GM19035 (cell line): Measurements from ENCODE around the gene GDF7.

Source experiments
- ATAC-seq: cut with Tn5 transposase; IDR thresholded peaks from one replicate; pipeline ENCODE4 v1.9.1; 2021; ENCODE audit not compliant: unreplicated experiment

GDF7 gene

DNA sequence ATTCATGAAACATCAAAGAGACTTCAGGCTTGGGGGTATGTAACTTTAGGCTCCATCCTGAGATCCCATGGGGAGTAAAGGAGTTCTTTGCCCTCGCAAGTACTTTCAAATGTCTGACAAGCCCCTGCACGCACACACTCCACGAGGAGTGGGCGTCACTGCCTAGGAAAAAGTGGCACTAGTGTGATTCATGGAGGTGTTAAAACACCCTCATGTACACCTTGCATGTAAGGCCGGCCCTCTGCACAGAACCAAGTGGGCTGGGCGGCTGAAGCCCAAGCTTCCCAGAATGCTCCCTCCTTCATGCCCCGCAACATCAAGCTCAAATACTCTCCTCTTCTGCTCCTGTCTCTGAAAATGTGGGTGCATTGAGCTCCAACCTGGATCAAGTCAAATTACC, 23.9 kb upstream of the GDF7 start:
- ATAC-seq = no peak

DNA sequence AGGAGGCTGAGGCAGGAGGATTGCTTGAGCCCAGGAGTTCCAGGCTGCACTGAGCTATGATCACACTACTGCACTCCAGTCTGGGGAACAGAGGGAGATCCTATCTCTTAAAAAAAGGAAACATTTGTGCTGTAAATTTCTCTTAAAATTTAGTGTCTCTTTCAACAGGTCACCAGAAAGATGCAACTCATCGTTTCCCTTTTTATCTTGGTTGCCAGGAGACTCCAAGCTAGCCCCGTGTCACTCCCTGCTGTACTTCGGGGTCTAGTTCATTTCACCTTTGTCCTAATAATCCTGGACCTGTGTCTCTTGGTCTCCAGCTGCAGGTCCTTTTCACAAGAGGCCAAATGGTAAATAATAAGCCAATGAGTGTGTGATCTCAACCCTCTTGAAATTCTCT, 23.1 kb upstream of the GDF7 start:
- no peak for ATAC-seq

DNA sequence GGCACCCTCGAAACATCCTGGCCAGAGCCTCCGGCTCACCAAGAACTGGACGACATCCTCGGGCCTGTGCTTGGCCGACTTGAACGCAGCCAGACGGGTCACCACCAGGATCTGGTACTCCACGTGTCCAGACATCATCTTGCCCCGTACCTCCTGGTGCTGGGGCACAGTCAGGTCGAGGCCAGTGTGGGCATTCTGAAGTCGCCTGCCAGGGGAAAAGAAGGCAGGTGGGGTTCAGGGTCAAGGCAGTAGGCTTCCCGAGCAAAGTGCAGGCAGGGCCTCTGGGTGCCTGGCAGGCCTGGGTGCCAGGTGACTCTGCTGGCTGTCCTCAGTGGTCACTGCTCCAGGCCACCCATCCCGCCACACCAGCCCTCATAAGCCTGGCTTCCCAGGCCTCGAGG, 21.6 kb upstream of the GDF7 start:
- ATAC-seq = no peak

DNA sequence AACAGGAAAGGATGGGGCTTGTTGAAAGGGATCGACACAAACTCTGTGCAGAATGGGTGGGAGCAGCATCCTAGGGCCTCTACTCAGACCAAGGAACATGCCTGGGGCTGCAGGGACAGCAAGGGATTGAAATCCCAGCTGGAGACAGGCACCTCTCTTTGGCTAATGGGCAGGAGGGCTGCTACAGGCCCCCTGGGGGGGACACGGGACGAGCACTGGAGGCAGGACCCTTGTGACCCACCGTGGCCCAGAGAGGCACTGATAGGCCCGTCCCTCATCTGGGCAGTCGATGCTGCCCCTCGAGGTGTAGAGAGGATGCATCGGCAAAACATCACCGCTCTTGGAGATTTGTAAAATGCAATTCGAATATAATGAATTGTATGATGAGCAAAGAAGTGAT, 21.2 kb upstream of the GDF7 start:
- ATAC-seq = no peak

DNA sequence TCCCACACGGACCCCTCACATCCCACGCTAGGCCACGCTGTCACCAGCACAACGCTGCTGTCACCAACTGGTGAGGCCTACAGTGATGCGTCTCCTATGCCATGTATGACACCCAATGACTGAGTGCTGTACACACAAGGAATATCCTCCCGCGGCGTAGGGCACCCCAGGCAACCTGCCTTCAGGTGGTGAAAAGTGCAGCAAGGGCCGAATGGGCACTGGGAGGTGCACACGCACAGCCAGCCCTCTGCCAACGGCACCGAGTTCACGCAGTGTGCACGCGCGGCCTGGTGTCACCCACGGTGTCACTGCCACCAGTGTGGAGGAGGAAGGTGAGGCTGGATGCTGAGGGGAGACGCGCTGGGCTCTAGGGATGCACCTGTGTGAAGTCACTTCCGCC, 20.5 kb upstream of the GDF7 start:
- ATAC-seq = no peak

DNA sequence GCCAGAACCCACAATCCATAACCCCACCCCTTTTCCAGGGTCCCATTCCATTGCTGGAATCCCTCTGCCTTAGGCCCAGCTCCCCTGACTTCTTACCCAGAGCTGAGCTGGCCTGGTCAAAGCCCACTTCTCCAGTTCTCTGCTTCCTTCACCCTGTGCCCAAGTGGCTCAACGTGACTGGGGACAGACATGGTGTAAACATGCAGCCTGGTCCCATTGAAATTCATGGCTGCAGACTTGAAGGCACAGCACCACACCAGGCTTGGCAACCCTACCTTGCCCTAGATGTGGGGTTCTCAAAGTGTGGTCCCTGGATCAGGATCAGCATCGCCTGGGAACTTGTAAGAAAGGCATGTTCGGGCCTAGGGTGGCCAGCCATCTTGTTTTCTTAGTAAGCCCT, 19.7 kb upstream of the GDF7 start:
- no peak for ATAC-seq

DNA sequence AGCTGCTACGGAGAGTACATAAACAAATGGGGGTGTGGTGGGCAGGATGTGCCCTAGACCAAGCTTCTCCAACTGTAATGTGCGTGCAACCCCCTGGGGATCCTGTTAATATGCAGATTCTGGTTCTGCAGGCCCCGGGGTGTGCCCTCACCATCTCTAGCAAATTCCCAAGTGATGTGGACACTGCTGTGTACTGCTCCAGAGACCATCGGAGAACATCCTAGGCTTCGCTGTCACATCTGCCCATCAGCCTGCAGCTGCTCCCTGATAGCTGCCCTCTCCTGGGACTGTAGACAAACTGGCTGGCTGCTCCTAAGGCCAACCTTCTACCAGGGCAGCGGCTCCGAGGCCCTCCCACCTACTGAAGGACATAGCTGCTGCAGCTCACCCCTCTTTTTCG, 19.2 kb upstream of the GDF7 start:
- ATAC-seq = no peak

DNA sequence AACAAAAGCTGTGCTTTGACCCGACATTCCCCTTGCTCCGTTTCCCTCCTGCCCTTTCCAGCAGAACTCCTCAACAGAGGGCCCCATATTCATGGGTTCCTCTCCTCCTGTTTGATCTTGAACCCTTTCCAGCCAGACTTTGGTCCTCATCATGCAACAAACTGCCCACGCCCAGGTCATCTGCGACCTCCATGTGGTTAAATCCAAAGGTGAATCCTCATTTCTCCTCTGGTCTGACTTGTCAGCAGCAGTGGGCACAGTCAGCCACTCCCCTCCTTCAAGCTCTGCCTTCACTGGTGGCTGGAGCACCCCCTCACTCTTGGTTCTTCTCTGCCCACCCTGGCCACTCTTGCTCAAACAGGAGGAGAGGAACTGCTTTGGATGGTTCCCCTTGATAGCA, 18.7 kb upstream of the GDF7 start:
- no peak for ATAC-seq

DNA sequence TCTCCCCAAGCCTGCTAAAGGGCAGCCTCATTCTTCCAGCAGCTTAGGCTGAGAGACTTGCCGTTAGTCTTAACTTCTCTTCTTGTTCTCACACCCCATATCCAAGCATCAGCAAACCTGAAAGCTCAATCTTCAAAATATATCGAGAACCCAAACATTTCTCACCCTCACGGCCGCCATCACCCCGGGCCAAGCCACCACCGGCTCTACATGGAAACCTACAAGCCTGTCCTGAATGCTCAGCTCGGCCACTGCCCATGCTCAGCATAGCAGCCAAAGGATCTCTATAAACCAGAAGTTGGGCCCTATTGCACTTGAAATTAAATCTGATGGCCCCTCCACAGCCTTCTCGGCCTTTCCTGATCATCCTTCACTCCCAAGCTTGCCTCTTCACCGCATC, 18.1 kb upstream of the GDF7 start:
- ATAC-seq = no peak

DNA sequence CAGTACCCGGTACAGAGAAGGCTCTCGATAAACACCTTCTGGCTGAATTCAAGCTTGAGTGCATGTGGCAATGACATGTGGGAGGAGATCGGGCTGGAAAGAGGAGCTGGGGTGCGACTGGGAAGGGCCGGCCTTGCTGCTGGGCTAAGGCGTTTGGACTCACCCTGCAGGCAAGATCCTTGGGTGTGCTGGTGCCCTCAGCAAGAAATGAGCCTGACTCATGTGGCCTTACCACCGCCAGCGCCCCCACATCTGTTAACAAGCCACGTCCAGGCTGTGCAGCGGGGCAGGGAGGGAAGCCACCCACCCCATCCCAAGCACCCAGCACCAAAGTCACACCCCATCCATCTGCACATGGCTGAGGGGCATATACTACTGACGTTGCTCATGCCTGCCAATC, 17.4 kb upstream of the GDF7 start:
- ATAC-seq = no peak

DNA sequence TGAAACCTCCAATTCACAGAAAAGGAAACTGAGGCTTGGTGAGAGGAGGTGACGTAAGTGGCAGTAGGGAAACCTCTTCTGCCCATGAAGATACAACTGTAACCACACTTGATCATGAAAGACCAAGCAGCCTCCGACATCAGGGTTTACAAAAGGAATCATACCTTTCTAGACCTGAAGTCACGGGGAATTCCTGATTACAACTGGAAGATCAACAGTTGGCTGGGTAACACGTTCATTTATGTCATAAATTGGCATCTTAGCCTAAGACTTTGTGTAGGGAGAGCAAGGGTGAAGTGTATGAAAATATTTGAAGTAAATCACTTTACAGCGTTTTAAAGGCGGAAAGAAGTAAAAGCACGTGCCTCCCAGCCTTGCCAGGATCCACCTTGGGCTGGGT, 17.0 kb upstream of the GDF7 start:
- no peak for ATAC-seq

DNA sequence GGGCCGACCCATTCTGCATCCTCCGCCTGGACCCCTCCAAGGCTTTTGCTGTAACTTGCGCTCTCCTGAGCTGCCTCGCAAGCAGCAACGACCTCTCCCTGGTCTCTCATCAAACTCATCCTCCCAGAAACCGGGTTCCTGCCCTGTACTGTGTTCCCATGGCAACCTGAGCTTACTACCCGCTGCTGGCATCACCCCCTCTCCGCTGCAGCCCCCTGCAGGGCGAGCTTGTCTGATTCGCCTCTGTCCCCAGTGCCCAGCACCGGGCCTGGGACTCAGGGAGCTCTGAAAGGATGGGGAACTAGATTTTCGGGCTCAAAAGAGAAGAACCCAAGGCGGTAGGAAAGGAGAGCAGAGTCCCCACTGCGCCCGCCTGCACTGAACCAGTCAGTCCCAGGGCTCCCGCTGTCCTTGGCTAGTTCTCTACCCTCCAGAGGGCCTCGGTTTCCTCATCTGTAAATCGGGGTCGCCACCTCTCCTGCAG, 16.5 kb upstream of the GDF7 start:
- ATAC-seq = peak; percentile 18

DNA sequence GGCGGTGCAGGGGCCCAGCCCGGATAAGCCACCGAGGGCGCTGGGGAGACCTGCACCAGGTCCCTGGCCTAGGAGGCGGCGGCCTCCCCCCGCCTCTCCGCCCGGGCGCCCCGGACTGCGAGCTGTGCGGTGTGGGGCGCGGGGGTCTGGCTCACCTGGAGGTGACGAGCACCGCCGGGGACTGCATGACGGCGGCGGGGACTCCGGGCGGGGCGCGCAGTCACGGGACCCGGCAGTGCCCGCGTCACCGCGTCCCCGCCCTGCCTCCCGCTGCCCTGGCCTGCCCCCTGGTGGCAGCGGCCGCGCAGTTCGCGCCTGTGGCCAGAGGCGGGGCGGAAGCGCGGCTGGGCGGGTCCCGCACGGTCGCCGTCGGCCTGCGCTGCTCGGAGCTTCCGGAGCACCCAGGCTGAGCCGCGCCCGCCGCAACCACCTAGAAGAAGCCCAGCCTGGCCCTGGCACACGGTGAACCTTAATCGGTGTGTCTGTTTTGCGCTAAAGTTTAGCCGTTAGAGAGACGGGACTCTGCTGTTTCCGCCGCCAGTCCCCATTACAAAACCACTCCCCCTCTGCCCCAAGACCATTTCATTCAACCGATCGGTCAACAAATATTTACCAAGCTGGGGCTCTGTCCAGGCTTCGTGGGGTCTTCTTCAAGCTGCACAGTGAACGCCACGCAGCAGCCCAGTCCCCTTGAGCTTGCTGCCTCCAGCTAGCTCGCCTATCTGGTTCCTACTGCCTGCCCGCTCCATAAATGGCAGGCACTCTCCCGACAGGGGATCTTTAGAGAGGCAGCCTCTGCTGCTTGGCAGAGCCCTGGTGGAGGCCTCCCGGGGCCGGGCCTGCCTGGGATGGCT, 15.8 kb upstream of the GDF7 start, which contains the start of gene HS1BP3:
HS1BP3 (minus strand) TSS at position 222 of the 854 bp plus-strand sequence; CDS start at position 187, 35 bp downstream.
- peak; percentile 95 for ATAC-seq

DNA sequence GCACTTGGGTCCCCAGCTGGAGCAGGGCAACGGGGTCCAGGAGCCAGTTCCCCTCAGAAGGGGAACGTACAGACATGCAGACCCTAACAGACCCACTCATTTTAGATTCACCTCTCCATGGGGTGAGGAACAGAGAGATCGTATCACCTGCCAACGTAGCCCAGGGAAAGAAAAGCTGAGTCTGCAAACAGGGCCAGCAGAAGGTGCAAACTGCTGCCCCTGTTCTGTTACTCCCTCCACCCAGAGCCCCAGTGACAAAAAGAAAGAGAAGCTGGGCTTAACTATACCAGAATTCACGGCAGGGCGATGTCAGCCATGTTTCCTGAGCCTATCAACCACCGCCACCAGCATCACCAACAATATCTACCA, 15.2 kb upstream of the GDF7 start:
- no peak for ATAC-seq

DNA sequence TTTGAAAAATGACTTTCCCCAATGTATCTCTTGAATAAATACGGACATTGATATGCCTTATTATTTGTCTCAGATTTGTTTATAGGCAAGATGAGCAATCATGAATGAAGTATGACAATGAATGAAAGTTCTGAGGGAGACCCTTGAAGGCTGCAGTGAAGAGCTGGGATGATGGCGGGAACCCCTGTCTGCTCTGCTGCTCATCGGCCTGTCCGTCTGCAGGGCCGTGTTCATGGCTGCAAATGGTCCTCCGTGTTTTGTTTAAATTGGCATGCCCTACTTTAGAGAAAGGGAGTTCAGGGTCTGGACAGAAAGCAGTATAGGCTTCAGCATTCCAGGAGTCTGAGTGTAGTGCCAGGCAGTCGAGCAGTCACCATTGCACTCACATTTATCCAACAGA, 14.8 kb upstream of the GDF7 start:
- no peak for ATAC-seq

DNA sequence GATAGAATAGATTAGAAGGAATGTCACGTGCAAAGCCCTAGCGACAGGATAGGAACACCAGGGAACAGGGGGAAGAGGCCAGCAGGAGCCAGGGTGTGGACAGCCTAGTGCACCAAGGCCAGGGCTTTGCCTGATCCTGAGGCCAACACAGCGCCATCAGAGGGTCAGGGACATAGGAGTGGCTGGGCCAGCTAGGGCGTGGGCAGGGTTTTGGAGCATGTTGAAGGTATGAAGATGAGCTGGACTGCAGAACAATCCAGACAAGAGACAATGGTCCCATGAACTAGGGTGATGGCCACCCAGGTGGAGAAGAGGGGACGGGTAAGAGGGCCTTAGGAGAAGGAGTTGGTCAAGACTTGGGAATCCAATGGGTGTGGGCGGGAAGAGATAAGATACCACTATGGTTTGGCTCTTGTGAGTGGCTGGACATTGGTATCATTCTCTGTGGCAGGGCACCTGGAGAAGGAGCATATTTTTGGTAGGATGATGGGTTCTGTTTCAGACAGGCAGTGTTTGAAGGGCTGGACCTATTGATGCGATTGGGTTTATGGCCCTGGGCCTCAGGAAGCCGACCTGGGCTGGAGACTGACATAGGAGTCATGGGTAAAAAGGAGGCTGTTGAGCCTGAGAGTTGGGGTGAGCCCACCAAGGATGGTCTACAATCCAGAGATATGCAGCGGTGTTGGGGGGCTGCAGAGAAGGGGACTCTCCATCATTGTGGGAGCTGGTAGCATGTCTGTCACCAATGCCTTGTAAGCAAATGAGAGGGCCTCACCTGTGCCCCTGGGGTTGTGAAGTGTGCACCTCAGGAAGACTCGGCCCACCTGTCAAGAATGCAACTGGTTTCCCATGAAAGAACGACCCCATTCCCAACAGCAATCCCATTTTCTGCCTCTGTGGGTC, 14.0 kb upstream of the GDF7 start:
- no peak for ATAC-seq

DNA sequence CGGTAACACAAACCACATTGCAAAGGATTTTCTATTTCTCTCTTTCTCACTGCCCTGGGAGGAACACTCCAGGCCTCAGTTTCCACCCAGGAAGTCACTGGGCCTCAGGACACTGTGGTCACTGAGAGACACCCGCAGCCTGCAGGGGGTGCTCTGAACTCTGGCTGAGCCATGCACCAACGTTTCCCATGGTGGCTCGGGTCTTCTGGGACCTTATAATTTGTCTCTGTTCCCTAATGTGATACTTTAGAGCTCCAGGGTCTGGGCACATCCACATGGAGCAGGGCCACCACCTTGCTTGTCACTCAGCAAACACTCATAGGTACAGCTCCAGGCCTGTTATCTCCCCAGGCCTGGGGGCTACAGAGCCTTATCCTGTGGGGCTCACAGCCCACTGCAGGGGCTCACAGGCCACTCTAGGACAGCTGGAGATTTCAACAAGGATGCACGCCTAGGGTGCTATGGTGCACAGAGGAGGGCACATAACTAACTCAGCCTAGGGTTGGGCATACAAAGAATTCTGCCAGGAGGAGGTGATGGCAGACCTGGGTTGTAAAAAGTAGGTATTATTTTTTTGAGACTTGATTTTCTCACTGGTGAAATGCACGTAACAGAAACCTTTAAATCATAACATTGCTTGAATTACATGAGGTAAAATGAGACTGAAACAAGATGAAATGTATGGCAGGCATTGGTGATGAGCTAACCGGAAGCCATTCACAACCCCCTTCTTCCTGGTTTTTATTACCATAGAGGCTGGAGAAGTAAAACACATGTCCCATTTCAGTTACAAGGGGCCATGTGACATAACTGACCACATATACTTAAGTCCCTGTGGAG, 13.0 kb upstream of the GDF7 start:
- ATAC-seq = no peak

DNA sequence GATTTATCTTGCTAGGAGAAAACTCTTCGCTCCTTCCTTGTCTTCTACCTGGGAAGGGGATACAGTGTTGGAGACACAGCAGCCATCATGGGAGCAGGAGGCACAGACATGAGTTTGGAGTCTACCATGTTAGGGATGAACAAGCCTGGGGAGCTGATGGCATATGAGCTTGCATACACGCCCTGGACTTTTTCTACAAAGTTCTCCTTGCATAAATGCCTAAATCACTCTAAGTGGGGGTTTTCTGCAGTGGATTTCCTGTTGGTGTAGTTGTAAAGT, 12.5 kb upstream of the GDF7 start:
- no peak for ATAC-seq

DNA sequence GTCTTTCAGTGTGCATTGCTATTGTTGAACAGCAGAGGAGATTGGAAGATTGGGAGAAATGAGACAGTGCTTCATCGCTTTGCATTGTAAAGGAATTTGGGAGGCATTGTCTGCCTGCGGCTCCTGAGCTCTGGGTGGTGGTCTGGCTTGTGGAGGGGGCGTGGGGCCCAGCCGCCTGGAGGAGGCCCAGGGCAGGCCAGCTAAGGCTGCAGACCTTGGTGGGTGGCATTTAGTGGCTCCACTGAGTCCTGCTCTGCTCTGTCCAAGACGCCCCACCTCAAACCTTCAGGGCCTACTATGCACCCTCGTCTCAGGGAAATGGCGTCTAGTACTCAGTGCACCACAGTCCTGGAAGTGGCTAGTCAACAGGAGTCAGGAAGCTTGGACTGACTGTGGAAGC, 10.4 kb upstream of the GDF7 start:
- no peak for ATAC-seq

DNA sequence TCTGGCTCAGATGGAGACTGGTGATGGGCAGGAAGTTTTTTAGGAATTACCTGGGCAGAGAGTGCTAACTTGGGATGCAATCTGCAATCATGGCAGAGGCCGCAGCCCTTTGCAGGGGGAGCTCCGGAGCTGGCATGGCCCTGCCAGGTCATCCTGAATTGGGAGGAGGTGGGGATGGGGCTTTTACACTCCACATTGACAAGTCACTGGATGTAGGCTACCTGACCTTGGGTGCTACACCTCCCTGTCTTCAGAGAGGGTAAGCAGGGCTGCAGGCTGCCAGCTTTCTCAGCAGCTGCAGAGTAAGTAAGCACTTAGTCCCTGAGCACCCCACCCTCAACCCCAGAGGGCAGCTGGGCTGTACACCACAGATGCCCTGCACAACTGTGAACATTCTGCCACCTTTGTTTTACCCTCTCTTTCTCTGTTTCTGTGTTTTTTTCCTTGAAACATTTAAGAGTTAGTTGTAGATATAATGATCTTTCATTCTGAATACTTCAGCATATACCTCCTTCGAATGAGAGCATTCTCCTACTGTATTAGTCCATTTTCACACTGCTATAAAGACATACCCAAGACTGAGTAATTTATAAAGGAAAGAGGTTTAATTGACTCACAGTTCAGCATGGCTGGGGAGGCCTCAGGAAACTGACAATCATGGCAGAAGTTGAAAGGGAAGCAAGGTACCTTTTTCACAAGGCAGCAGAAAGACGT, 9.3 kb upstream of the GDF7 start:
- ATAC-seq = no peak
